ENCODE measurements around the gene GRB10.

The GRB10 gene

DNA sequence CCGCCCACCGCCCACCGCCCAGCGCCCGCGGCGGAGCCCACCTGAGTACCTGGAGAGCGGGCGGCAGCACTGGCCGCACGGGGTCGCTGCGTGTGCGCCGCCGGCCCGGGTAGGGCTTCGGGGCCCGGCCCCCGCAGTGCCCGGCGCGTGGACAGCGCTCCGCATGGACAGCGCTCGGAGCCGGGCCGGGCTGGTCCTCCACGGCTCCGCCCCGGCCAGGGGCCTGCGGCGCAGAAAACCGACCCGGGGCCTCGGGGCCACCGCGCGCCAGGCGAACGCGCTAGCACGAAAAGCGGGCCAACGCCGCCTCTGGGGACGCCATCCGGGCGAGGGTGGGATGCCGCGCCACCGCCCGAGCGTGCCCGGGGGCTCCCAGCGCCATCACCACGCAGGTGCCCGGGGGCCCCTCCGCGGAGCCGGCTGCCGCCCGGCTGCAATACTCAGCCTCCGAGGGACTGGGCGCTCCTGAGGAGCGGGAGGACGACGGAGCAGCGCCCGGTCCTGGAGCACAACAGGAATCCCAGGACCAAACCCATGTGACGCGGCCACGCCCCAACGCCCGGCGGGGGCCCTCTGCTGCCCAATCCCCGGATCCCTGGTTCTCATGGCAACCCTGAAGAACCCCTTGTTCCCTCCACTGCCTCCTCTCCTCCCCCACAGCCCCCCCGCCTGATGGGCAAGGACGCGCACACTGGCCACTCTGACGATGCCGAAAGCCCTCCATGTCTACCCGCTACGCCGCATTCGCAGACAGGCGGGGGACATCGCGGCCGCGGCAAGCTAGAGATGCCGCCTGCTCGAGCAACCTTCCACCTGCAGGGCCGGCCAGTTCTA, at the start of gene GRB10:
Gene GRB10, minus strand, starts transcription at position 522 of the 834 bp plus-strand sequence. CDS start 50,574 bp downstream, outside the sequence.
- in situ Hi-C loops (cut with HindIII; ENCODE audit: low pct_unique_long_range_greater_than_20kb, low sequenced_read_pairs) = no loop called here
- TF ChIP-seq JUND (IDR thresholded peaks at IDR 0.05; ENCODE audit: low read depth) = no peak
- peak; percentile 57 to 72 for DNase-seq (ENCODE audit: low read depth in 1 of 2, low spot score in 1 of 2)

GRCh38 chr7:50828801-50829200, 46.1 kb upstream of the GRB10 start:
- in situ Hi-C loops (cut with HindIII; ENCODE audit: low pct_unique_long_range_greater_than_20kb, low sequenced_read_pairs) = no loop called here
- no peak for DNase-seq (ENCODE audit: low read depth in 1 of 2, low spot score in 1 of 2)
- TF ChIP-seq JUND (IDR thresholded peaks at IDR 0.05; ENCODE audit: low read depth) = no peak

- no peak for TF ChIP-seq JUND (IDR thresholded peaks at IDR 0.05; ENCODE audit: low read depth)
- in situ Hi-C loops (cut with HindIII; ENCODE audit: low pct_unique_long_range_greater_than_20kb, low sequenced_read_pairs) = no loop called here
These were observed 45.4 kb upstream of the GRB10 start for GRCh38 chr7:50828116-50828515.

DNA sequence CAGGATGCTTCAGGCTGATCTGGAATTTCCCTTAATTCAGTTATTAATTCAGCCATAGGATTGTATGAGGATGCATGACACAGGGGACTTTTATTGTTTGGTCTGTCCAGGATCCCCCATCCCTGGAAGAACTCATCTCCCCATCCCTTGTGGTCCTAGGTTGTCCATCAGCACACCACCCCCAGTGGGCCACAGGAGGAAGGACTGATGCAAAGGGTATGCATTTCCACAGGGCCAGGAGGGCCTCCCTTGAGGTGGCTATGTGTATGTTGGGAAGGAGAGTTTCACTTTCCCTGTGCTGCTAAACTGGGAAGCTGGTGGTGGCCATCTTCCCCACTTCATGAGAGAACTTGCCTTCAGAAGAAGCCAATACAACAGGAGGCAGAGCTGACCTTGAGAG, 44.6 kb upstream of the GRB10 start:
- no peak for DNase-seq (ENCODE audit: low read depth in 1 of 2, low spot score in 1 of 2)
- no peak for TF ChIP-seq JUND (IDR thresholded peaks at IDR 0.05; ENCODE audit: low read depth)
- in situ Hi-C loops (cut with HindIII; ENCODE audit: low pct_unique_long_range_greater_than_20kb, low sequenced_read_pairs) = no loop called here

More at GRCh38 chr7:50828116-50828515, 45.4 kb upstream of the GRB10 start:
- no peak for DNase-seq (ENCODE audit: low read depth in 1 of 2, low spot score in 1 of 2)

- TF ChIP-seq JUND (IDR thresholded peaks at IDR 0.05; ENCODE audit: low read depth) = no peak
- DNase-seq (ENCODE audit: low read depth in 1 of 2, low spot score in 1 of 2) = no peak
- in situ Hi-C loops (cut with HindIII; ENCODE audit: low pct_unique_long_range_greater_than_20kb, low sequenced_read_pairs) = no loop called here
These were observed 43.9 kb upstream of the GRB10 start for GRCh38 chr7:50826371-50827172.

- TF ChIP-seq JUND (IDR thresholded peaks at IDR 0.05; ENCODE audit: low read depth) = no peak
- DNase-seq (ENCODE audit: low read depth in 1 of 2, low spot score in 1 of 2) = no peak
- in situ Hi-C loops (cut with HindIII; ENCODE audit: low pct_unique_long_range_greater_than_20kb, low sequenced_read_pairs) = no loop called here
These were observed 42.8 kb upstream of the GRB10 start for GRCh38 chr7:50825465-50825864.

DNA sequence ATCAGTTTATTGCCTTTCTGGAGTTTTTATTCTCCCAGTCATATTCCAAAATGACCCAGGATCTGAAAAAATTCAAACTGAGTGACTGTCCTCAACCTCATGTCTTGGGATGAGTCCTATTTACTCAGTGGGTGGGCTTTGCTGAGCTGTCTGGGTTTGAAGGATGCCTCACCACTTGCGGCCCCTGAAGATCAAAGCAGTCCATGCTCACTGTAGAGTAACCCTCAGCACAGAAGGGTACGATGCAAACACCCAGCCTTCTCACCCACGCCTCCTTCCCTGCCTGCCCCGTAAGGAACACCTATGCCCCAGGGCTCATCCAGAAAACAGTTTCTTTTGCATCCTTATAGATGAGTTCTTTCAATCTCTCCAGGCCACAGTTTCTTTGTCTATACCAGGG, 42.2 kb upstream of the GRB10 start:
- TF ChIP-seq JUND (IDR thresholded peaks at IDR 0.05; ENCODE audit: low read depth) = no peak

GRCh38 chr7:50822706-50823105, 40.0 kb upstream of the GRB10 start:
- DNase-seq (ENCODE audit: low read depth in 1 of 2, low spot score in 1 of 2) = no peak
- in situ Hi-C loops (cut with HindIII; ENCODE audit: low pct_unique_long_range_greater_than_20kb, low sequenced_read_pairs) = no loop called here

More for the DNA sequence above, 42.2 kb upstream of the GRB10 start:
- no peak for DNase-seq (ENCODE audit: low read depth in 1 of 2, low spot score in 1 of 2)
- in situ Hi-C loops (cut with HindIII; ENCODE audit: low pct_unique_long_range_greater_than_20kb, low sequenced_read_pairs) = no loop called here

GRCh38 chr7:50822110-50822509, 39.4 kb upstream of the GRB10 start:
- in situ Hi-C loops (cut with HindIII; ENCODE audit: low pct_unique_long_range_greater_than_20kb, low sequenced_read_pairs) = no loop called here
- DNase-seq (ENCODE audit: low read depth in 1 of 2, low spot score in 1 of 2) = no peak
- TF ChIP-seq JUND (IDR thresholded peaks at IDR 0.05; ENCODE audit: low read depth) = no peak

More at GRCh38 chr7:50822706-50823105, 40.0 kb upstream of the GRB10 start:
- no peak for TF ChIP-seq JUND (IDR thresholded peaks at IDR 0.05; ENCODE audit: low read depth)

- in situ Hi-C loops (cut with HindIII; ENCODE audit: low pct_unique_long_range_greater_than_20kb, low sequenced_read_pairs) = no loop called here
These were observed 38.8 kb upstream of the GRB10 start for GRCh38 chr7:50821457-50822008.

GRCh38 chr7:50818324-50818723, 35.6 kb upstream of the GRB10 start:
- TF ChIP-seq JUND (IDR thresholded peaks at IDR 0.05; ENCODE audit: low read depth) = no peak
- no peak for DNase-seq (ENCODE audit: low read depth in 1 of 2, low spot score in 1 of 2)
- in situ Hi-C loops (cut with HindIII; ENCODE audit: low pct_unique_long_range_greater_than_20kb, low sequenced_read_pairs) = no loop called here

More at GRCh38 chr7:50821457-50822008, 38.8 kb upstream of the GRB10 start:
- peak in 1 of 2 experiments; percentile 20 for DNase-seq (ENCODE audit: low read depth in 1 of 2, low spot score in 1 of 2)
- no peak for TF ChIP-seq JUND (IDR thresholded peaks at IDR 0.05; ENCODE audit: low read depth)

- no peak for DNase-seq (ENCODE audit: low read depth in 1 of 2, low spot score in 1 of 2)
- in situ Hi-C loops (cut with HindIII; ENCODE audit: low pct_unique_long_range_greater_than_20kb, low sequenced_read_pairs) = no loop called here
- TF ChIP-seq JUND (IDR thresholded peaks at IDR 0.05; ENCODE audit: low read depth) = no peak
These were observed 34.9 kb upstream of the GRB10 start for GRCh38 chr7:50817561-50817960.

Data from T47D (cell line).